Measurements from ENCODE around the gene HCRTR2.
"Not testable (repeated sequence)": the region's sequence is repeated elsewhere in the genome, so short reads cannot be mapped to it uniquely, and the experiment has no call there.

Gene HCRTR2

DNA sequence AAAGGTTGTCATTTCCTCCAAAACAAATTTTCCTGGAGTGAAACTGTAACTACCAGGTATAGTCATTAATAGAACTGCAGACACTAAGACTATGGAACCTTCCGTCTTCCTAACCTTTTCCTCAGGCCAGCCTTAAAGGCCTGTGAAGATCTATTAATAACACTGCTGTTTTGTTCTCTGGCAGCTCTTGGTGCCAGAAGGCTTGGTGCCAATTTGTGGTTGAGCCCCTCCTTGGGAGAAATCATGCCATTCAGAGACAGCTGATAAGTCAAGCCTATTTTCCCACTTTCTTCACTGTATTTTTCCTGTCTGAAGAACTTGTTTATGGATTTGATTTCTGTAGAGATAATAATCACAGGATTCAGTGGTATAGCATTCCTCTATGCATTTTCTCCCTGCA, 64.8 kb downstream of the HCRTR2 start:
- no peak for ATAC-seq
- TF ChIP-seq ISL1 (CRISPR knock-in tag; IDR thresholded peaks at IDR 0.05) (no peak), OSR1 (CRISPR knock-in tag; IDR thresholded peaks at IDR 0.05) (no peak), PPARA (CRISPR knock-in tag; IDR thresholded peaks at IDR 0.05; ENCODE audit: borderline replicate concordance) (no peak), BACH2 (CRISPR knock-in tag; IDR thresholded peaks at IDR 0.05; ENCODE audit: borderline replicate concordance) (no peak), CSDC2 (CRISPR knock-in tag; IDR thresholded peaks at IDR 0.05) (no peak), ARNTL (CRISPR knock-in tag; IDR thresholded peaks at IDR 0.05; ENCODE audit: borderline replicate concordance, low read depth) (no peak), GLIS3 (CRISPR knock-in tag; IDR thresholded peaks at IDR 0.05) (no peak)
- TF ChIP-seq, protein P1, sequence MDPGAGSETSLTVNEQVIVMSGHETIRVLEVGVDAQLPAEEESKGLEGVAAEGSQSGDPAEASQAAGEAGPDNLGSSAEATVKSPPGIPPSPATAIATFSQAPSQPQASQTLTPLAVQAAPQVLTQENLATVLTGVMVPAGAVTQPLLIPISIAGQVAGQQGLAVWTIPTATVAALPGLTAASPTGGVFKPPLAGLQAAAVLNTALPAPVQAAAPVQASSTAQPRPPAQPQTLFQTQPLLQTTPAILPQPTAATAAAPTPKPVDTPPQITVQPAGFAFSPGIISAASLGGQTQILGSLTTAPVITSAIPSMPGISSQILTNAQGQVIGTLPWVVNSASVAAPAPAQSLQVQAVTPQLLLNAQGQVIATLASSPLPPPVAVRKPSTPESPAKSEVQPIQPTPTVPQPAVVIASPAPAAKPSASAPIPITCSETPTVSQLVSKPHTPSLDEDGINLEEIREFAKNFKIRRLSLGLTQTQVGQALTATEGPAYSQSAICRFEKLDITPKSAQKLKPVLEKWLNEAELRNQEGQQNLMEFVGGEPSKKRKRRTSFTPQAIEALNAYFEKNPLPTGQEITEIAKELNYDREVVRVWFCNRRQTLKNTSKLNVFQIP (CRISPR knock-in tag; IDR thresholded peaks at IDR 0.05; ENCODE audit: borderline replicate concordance, low read depth): no peak
- TF ChIP-seq, protein P2, sequence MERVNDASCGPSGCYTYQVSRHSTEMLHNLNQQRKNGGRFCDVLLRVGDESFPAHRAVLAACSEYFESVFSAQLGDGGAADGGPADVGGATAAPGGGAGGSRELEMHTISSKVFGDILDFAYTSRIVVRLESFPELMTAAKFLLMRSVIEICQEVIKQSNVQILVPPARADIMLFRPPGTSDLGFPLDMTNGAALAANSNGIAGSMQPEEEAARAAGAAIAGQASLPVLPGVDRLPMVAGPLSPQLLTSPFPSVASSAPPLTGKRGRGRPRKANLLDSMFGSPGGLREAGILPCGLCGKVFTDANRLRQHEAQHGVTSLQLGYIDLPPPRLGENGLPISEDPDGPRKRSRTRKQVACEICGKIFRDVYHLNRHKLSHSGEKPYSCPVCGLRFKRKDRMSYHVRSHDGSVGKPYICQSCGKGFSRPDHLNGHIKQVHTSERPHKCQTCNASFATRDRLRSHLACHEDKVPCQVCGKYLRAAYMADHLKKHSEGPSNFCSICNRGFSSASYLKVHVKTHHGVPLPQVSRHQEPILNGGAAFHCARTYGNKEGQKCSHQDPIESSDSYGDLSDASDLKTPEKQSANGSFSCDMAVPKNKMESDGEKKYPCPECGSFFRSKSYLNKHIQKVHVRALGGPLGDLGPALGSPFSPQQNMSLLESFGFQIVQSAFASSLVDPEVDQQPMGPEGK (CRISPR knock-in tag; IDR thresholded peaks at IDR 0.05; ENCODE audit: borderline replicate concordance): no peak

DNA sequence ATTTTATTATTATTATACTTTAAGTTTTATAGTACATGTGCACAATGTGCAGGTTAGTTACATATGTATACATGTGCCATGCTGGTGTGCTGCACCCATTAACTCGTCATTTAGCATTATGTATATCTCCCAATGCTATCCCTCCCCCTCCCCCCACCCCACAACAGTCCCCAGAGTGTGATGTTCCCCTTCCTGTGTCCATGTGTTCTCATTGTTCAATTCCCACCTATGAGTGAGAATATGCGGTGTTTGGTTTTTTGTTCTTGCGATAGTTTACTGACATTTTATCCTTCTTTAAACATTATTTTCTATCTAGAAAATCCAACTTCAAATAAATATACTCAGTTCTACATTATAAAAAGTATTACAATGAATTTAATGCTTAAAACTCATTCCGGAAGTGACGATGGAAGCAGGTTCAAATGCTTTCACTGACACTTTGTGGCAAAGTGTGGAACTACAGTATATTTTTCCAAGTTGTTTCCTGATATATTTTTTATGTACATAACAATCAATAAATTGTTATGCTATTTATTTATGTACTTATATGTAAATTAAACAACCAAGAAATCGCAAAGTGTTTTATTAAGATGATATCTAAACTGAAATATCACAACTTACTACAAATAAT, 66.8 kb downstream of the HCRTR2 start:
- ATAC-seq: not testable (repeated sequence)

DNA sequence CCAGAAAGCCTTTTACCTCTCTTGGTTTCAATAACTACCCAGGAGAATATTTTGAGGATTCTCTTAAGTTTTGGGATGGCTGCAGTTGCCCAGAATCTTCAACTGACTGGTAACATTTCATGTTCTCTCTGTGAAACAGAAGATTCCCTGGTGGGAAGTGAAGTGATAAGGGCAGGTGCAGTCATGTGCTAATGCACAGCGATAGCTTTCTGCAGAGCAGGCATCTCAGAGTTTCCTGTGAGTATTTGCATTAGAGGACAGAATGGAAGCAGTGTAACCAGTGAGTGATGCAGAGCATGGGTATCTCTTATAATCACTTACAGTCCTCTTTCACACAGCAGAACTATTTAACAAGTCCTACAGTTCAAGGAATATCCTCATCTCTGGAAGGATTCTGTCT, 76.1 kb downstream of the HCRTR2 start:
- no peak for ATAC-seq
- no peak for TF ChIP-seq ZNF8 (CRISPR knock-in tag; IDR thresholded peaks at IDR 0.05)
- no peak for TF ChIP-seq BACH2 (CRISPR knock-in tag; IDR thresholded peaks at IDR 0.05; ENCODE audit: borderline replicate concordance)
- no peak for TF ChIP-seq PPARA (CRISPR knock-in tag; IDR thresholded peaks at IDR 0.05; ENCODE audit: borderline replicate concordance)
- no peak for TF ChIP-seq TCF4 (CRISPR knock-in tag; IDR thresholded peaks at IDR 0.05; ENCODE audit: borderline replicate concordance)
- TF ChIP-seq, protein P2 (CRISPR knock-in tag; IDR thresholded peaks at IDR 0.05; ENCODE audit: borderline replicate concordance): no peak
- no peak for TF ChIP-seq ZNF565 (CRISPR knock-in tag; conservative IDR thresholded peaks at IDR 0.05; ENCODE audit: low read depth)
- no peak for TF ChIP-seq ZNF70 (CRISPR knock-in tag; IDR thresholded peaks at IDR 0.05)
- no peak for TF ChIP-seq TOX (CRISPR knock-in tag; IDR thresholded peaks at IDR 0.05; ENCODE audit: borderline replicate concordance)
- no peak for TF ChIP-seq ARNTL (CRISPR knock-in tag; IDR thresholded peaks at IDR 0.05; ENCODE audit: borderline replicate concordance, low read depth)
- TF ChIP-seq ZFP3 (CRISPR knock-in tag; IDR thresholded peaks at IDR 0.05): no peak
- TF ChIP-seq, protein P3, sequence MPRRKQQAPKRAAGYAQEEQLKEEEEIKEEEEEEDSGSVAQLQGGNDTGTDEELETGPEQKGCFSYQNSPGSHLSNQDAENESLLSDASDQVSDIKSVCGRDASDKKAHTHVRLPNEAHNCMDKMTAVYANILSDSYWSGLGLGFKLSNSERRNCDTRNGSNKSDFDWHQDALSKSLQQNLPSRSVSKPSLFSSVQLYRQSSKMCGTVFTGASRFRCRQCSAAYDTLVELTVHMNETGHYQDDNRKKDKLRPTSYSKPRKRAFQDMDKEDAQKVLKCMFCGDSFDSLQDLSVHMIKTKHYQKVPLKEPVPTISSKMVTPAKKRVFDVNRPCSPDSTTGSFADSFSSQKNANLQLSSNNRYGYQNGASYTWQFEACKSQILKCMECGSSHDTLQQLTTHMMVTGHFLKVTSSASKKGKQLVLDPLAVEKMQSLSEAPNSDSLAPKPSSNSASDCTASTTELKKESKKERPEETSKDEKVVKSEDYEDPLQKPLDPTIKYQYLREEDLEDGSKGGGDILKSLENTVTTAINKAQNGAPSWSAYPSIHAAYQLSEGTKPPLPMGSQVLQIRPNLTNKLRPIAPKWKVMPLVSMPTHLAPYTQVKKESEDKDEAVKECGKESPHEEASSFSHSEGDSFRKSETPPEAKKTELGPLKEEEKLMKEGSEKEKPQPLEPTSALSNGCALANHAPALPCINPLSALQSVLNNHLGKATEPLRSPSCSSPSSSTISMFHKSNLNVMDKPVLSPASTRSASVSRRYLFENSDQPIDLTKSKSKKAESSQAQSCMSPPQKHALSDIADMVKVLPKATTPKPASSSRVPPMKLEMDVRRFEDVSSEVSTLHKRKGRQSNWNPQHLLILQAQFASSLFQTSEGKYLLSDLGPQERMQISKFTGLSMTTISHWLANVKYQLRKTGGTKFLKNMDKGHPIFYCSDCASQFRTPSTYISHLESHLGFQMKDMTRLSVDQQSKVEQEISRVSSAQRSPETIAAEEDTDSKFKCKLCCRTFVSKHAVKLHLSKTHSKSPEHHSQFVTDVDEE (CRISPR knock-in tag; IDR thresholded peaks at IDR 0.05): no peak
- TF ChIP-seq, protein P4, sequence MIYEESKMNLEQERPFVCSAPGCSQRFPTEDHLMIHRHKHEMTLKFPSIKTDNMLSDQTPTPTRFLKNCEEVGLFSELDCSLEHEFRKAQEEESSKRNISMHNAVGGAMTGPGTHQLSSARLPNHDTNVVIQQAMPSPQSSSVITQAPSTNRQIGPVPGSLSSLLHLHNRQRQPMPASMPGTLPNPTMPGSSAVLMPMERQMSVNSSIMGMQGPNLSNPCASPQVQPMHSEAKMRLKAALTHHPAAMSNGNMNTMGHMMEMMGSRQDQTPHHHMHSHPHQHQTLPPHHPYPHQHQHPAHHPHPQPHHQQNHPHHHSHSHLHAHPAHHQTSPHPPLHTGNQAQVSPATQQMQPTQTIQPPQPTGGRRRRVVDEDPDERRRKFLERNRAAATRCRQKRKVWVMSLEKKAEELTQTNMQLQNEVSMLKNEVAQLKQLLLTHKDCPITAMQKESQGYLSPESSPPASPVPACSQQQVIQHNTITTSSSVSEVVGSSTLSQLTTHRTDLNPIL (CRISPR knock-in tag; IDR thresholded peaks at IDR 0.05; ENCODE audit: low read depth): no peak
- no peak for TF ChIP-seq ISL1 (CRISPR knock-in tag; IDR thresholded peaks at IDR 0.05)
- no peak for TF ChIP-seq OSR1 (CRISPR knock-in tag; IDR thresholded peaks at IDR 0.05)
- no peak for TF ChIP-seq RARB (CRISPR knock-in tag; IDR thresholded peaks at IDR 0.05)
- no peak for TF ChIP-seq SNAI2 (CRISPR knock-in tag; IDR thresholded peaks at IDR 0.05)
